H1 (cell line): ENCODE measurements around the gene ITFG2. TPM values are rescaled to one million over a fixed set of nuclear protein-coding genes. Genes with fewer than 3 reads are reported as not detected.

ENCODE experiments used
- CTCF ChIA-PET: fragments of 300-600 bp; sonication (Branson Sonifier 250); formaldehyde crosslinking; loops from one replicate; lab custom pipeline; 2021; ENCODE audit not compliant: partially characterized antibody; lab: Charles Lee
- POLR2A ChIA-PET: fragments of 300-600 bp; sonication (Branson Sonifier 250); formaldehyde crosslinking; loops from one replicate; lab custom pipeline; 2021; ENCODE audit warnings: inconsistent platforms; ENCODE audit not compliant: partially characterized antibody; lab: Charles Lee
- DNase-seq, 2 experiments: peaks; one replicate each; pipeline versions ENCODE4 v3.0.0 to v3.0.0-alpha.2; 2010 to 2022; ENCODE audit warnings: low spot score in 2 of 2, low read depth in 1 of 2, mixed read lengths in 1 of 2
- FAIRE-seq: peaks from 2 replicates; lab custom pipeline; 2011; peaks lifted over from hg19 to GRCh38; lab: Jason Lieb, UNC
- H2AFZ ChIP-seq: 2 replicates; pipeline ENCODE4 v1.8.1; 2012; ENCODE audit warnings: low read length, inconsistent platforms
- H2AK5ac ChIP-seq: 2 replicates; pipeline ENCODE4 v1.6.1; 2013; ENCODE audit warnings: low read depth, low read length
- H2BK120ac ChIP-seq: replicated peaks from 2 replicates; pipeline ENCODE3; 2013; ENCODE audit warnings: low read depth, low read length, inconsistent platforms
- H2BK12ac ChIP-seq: 2 replicates; pipeline ENCODE4 v1.6.1; 2013; ENCODE audit warnings: low read depth, low read length
- H2BK15ac ChIP-seq: 2 replicates; pipeline ENCODE4 v1.6.1; 2013; ENCODE audit warnings: low read length
- H2BK20ac ChIP-seq: 2 replicates; pipeline ENCODE4 v1.6.1; 2013; ENCODE audit warnings: low read length
- H2BK5ac ChIP-seq: 2 replicates; pipeline ENCODE4 v1.6.1; 2013; ENCODE audit warnings: low read depth, low read length
- H3K14ac ChIP-seq: 2 replicates; pipeline ENCODE4 v1.6.1; 2013; ENCODE audit warnings: inconsistent platforms; ENCODE audit not compliant: insufficient read length
- H3K18ac ChIP-seq: 2 replicates; pipeline ENCODE4 v1.6.1; 2013; ENCODE audit warnings: low read length; ENCODE audit errors: extremely low read depth
- H3K23ac ChIP-seq: 2 replicates; pipeline ENCODE4 v1.6.1; 2013; ENCODE audit warnings: inconsistent platforms; ENCODE audit not compliant: insufficient read length
- H3K23me2 ChIP-seq: 2 replicates; pipeline ENCODE4 v1.6.1; 2013; ENCODE audit warnings: low read depth, low read length
- H3K27ac ChIP-seq: 2 replicates; pipeline ENCODE4 v1.6.1; 2011; ENCODE audit warnings: low read depth, low read length, inconsistent platforms
- H3K27me3 ChIP-seq, 4 experiments: replicated peaks in 1 of 4; 1 replicate in 1 of 4; 2 replicates in 3 of 4; pipeline versions ENCODE4 v1.6.1 to v1.8.1; 2011 to 2013; ENCODE audit warnings: low read length in 3 of 4, mild to moderate bottlenecking in 3 of 4, inconsistent platforms in 2 of 4, mixed read lengths in 2 of 4, moderate library complexity in 1 of 4; ENCODE audit not compliant: control insufficient read depth in 3 of 4, insufficient read depth in 3 of 4; ENCODE audit errors: extremely low read depth in 1 of 4
- H3K36me3 ChIP-seq, 4 experiments: 2 replicates each; pipeline versions ENCODE4 v1.6.1 to v1.8.1; 2011 to 2013; ENCODE audit warnings: mild to moderate bottlenecking in 4 of 4, low read length in 3 of 4, moderate library complexity in 2 of 4, control low read depth in 1 of 4, inconsistent platforms in 1 of 4; ENCODE audit not compliant: insufficient read depth in 4 of 4, control insufficient read depth in 2 of 4
- H3K4ac ChIP-seq: replicated peaks from 2 replicates; pipeline ENCODE3; 2013; ENCODE audit warnings: low read length, low read depth, mixed read lengths, inconsistent platforms; ENCODE audit not compliant: insufficient read length
- H3K4me1 ChIP-seq, 4 experiments: replicated peaks in 1 of 4; 1 replicate in 1 of 4; 2 replicates in 3 of 4; pipeline versions ENCODE4 v1.6.1 to v1.8.1; 2011 to 2013; ENCODE audit warnings: low read length in 3 of 4, inconsistent platforms in 2 of 4, mixed read lengths in 1 of 4; ENCODE audit not compliant: insufficient read depth in 4 of 4, control insufficient read depth in 3 of 4
- H3K4me2 ChIP-seq, 2 experiments: 2 replicates each; pipeline versions ENCODE4 v1.6.1 to v1.8.1; 2011 to 2013; ENCODE audit warnings: low read depth in 2 of 2, low read length in 2 of 2, control low read depth in 1 of 2, inconsistent platforms in 1 of 2, mild to moderate bottlenecking in 1 of 2; ENCODE audit not compliant: insufficient read depth in 1 of 2
- H3K4me3 ChIP-seq, 4 experiments: fragments of 200-600, 300-600 bp in 1 of 4; sonication (generic), shearing (Covaris generic), sonication (Bioruptor Twin) in 1 of 4; 2 replicates each; pipeline versions ENCODE4 v1.5.1 to v1.8.1; 2011 to 2016; ENCODE audit warnings: low read length in 4 of 4, low read depth in 3 of 4, control low read depth in 2 of 4, inconsistent platforms in 2 of 4, mild to moderate bottlenecking in 2 of 4, mixed read lengths in 1 of 4, moderate library complexity in 1 of 4; ENCODE audit not compliant: insufficient read depth in 2 of 4; ENCODE audit errors: extremely low read depth in 1 of 4
- H3K56ac ChIP-seq: replicated peaks from 2 replicates; pipeline ENCODE3; 2013; ENCODE audit warnings: low read depth, mild to moderate bottlenecking, mixed read lengths, low read length, inconsistent platforms; ENCODE audit not compliant: insufficient read length
- H3K79me1 ChIP-seq: 2 replicates; pipeline ENCODE4 v1.6.1; 2013; ENCODE audit warnings: low read depth, low read length, control low read depth
- H3K79me2 ChIP-seq, 2 experiments: 2 replicates each; pipeline versions ENCODE4 v1.6.1 to v1.8.1; 2012 to 2013; ENCODE audit warnings: low read length in 2 of 2, mild to moderate bottlenecking in 2 of 2, inconsistent platforms in 1 of 2; ENCODE audit not compliant: insufficient read depth in 2 of 2, control insufficient read depth in 1 of 2
- H3K9ac ChIP-seq, 4 experiments: replicated peaks in 1 of 4; 1 replicate in 1 of 4; 2 replicates in 3 of 4; pipeline versions ENCODE4 v1.6.1 to v1.8.1; 2011 to 2013; ENCODE audit warnings: low read depth in 3 of 4, low read length in 3 of 4, control low read depth in 2 of 4, mild to moderate bottlenecking in 2 of 4, moderate library complexity in 2 of 4, inconsistent platforms in 1 of 4; ENCODE audit errors: extremely low read depth in 1 of 4
- H3K9me3 ChIP-seq, 2 experiments: 2 replicates each; pipeline versions ENCODE4 v1.6.1 to v1.8.1; 2012 to 2013; ENCODE audit warnings: mild to moderate bottlenecking in 2 of 2, moderate library complexity in 2 of 2, control low read depth in 1 of 2, inconsistent platforms in 1 of 2, low read depth in 1 of 2, low read length in 1 of 2, mixed read lengths in 1 of 2; ENCODE audit not compliant: insufficient read depth in 2 of 2
- H4K20me1 ChIP-seq, 2 experiments: replicated peaks in 1 of 2; 2 replicates each; pipeline versions ENCODE3 to v1.8.1; 2011 to 2013; ENCODE audit warnings: inconsistent platforms in 2 of 2, low read length in 2 of 2, mild to moderate bottlenecking in 1 of 2; ENCODE audit not compliant: insufficient read depth in 2 of 2, control insufficient read depth in 1 of 2
- H4K5ac ChIP-seq: 2 replicates; pipeline ENCODE4 v1.6.1; 2013; ENCODE audit warnings: low read length, low read depth, mixed read lengths, inconsistent platforms; ENCODE audit not compliant: insufficient read length
- H4K8ac ChIP-seq: 2 replicates; pipeline ENCODE4 v1.8.0; 2013; ENCODE audit warnings: mild to moderate bottlenecking, moderate library complexity, low read length, inconsistent platforms; ENCODE audit not compliant: insufficient read depth; ENCODE audit errors: extremely low read depth
- H4K91ac ChIP-seq: replicated peaks from 2 replicates; pipeline ENCODE3; 2013; ENCODE audit warnings: low read length, mixed read lengths, inconsistent platforms; ENCODE audit not compliant: insufficient read length
- ATF3 ChIP-seq: IDR thresholded peaks from 2 replicates; pipeline ENCODE4 v1.6.1; 2011; ENCODE audit warnings: low read depth, mild to moderate bottlenecking, low read length; ENCODE audit not compliant: insufficient read depth
- KDM4A ChIP-seq: IDR thresholded peaks from one replicate; pipeline ENCODE4 v1.7.1; 2012; ENCODE audit warnings: low read depth, mild to moderate bottlenecking, moderate library complexity, low read length, inconsistent platforms; ENCODE audit not compliant: severe bottlenecking
- SIRT6 ChIP-seq: IDR thresholded peaks from one replicate; pipeline ENCODE4 v1.7.1; 2012; ENCODE audit warnings: low read length, inconsistent platforms
- WGBS, 2 experiments: shearing (Covaris generic) in 1 of 2; methylation state at CpG; one replicate each; pipeline versions ENCODE4 v1.1.6 to v1.1.7; 2013 to 2015; ENCODE audit warnings: low lambda C conversion rate in 2 of 2, mixed read lengths in 2 of 2, inconsistent platforms in 1 of 2, low coverage in 1 of 2, missing lambda C conversion rate in 1 of 2; ENCODE audit not compliant: insufficient replicate concordance in 2 of 2, insufficient coverage in 1 of 2, insufficient read length in 1 of 2; ENCODE audit errors: extremely low coverage in 1 of 2, missing lambda C conversion rate in 1 of 2; 5-methylcytosine and 5-hydroxymethylcytosine counted together
- polyA plus RNA-seq, 7 experiments: library from polyadenylated mRNA; depleted of rRNA in 3 of 7; stranded (reverse) in 5 of 7; unstranded in 2 of 7; fragments of >200 nt in 5 of 7; fragments of 200-250 nt in 2 of 7; gene quantifications; 1 replicate in 5 of 7; 2 replicates in 1 of 7; 4 replicates in 1 of 7; pipeline versions ENCODE4 v1.2.1 to v1.2.3, GENCODE V29; 2011 to 2013; ENCODE audit warnings: missing spikeins in 2 of 7, mixed read lengths in 2 of 7
- total RNA-seq: library from RNA; stranded (reverse); fragmentation: NEBNext Ultra II Directional; extraction: Animal tissue kit (Norgen Biotek cat#: 25700); gene quantifications from 2 replicates; pipeline ENCODE4 v1.2.1, GENCODE V29; 2021

Gene ITFG2
- total and polyA plus RNA-seq, 2 of the 8 experiments (the other 6 are each of a cell fraction or from before 2014, with no cell fraction given), result 15.0 to 22.9 TPM

DNA sequence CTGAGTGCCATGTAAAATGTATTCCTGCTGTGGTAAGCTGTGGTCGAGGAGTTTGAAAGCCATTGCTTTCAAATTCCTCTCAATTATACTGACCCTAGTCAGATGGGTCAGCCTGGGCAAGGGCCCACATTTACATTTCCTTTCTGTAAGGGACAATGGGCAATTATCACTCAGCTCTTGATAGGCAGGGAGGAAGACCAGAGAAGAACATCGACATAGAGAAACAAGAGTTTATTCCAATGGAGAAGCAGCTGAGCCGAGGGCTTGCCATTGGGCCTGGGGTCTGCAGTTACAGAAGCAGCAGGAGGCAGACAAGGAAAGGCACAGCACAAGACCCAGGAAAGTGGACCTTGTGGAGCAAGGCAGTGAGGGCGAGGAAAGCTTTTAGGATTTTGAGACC, 12.7 kb downstream of the ITFG2 start:
- Histone ChIP-seq H4K8ac (no peak overlapping the region), H3K4me1 (peaks cover 3 to 18% (median 8%) of the 10 kb centered on the region in 4 experiments; a peak in 6 of 7 replicates), H3K23me2 (no peaks in the 10 kb centered on the region), H3K18ac (no peak overlapping the region; the same call in 1 of the 2 replicates), H3K79me2 (no peaks in the 10 kb centered on the region), H3K14ac (no peak overlapping the region), H3K27me3 (no peaks in the 10 kb centered on the region), H2BK15ac (no peak overlapping the region), H2BK20ac (no peak overlapping the region; the same call in 1 of the 2 replicates), H4K91ac (no peak overlapping the region), H3K56ac (no peak overlapping the region), H3K4me2 (peak overlapping the region; percentile 39 to 43), H2AFZ (no peak overlapping the region), H4K5ac (no peak overlapping the region), H2BK120ac (no peak overlapping the region), H3K27ac (peak overlapping the region; percentile 51), H3K23ac (no peak overlapping the region), H3K9ac (no peak overlapping the region; a peak in 2 of 7 replicates), H3K4me3 (peak overlapping the region in 2 of 4 experiments; percentile 3 to 8; a peak in 2 of 8 replicates), H4K20me1 (peaks cover 2 to 9% of the 10 kb centered on the region in 2 experiments), H3K9me3 (no peaks in the 10 kb centered on the region), H2BK5ac (peak overlapping the region; percentile 15; the same call in 1 of the 2 replicates), H3K36me3 (peaks cover 12 to 45% (median 22%) of the 10 kb centered on the region in 4 experiments; a peak in 6 of 8 replicates), H2AK5ac (no peak overlapping the region; the same call in 1 of the 2 replicates), H3K4ac (no peak overlapping the region), H3K79me1 (no peaks in the 10 kb centered on the region), H2BK12ac (no peak overlapping the region)
- FAIRE-seq (peak; percentile 74), DNase-seq (no peak)
- ChIA-PET POLR2A (interaction anchor here (1.1 to 8.7 kb wide), 8 partner anchors 8 to 119 kb away, joined by 3 to 58 read pairs (median 5); partner anchors contain the start of genes ITFG2, NRIP2 and TEX52), CTCF (interaction anchor here (0.6 to 3.8 kb wide), 10 partner anchors 9 to 1823 kb away, joined by 3 to 19 read pairs (median 3); partner anchors contain the start of gene ITFG2)
- TF ChIP-seq ATF3 (no peak), SIRT6 (no peak), KDM4A (no peak)
- WGBS, 2 experiments, result 70% methylated on average over 4 of the region's 4 CpGs; no CpG with 5 or more reads in 1 of the 2 experiments
